BJ (cell line): ENCODE data around the gene NOTCH1. TPM values are rescaled to one million over a fixed set of nuclear protein-coding genes. Genes with fewer than 3 reads are reported as not detected.

ENCODE experiments used
- CTCF ChIA-PET: fragments of 350-600 bp; formaldehyde crosslinking; extraction: SDS; loops from one replicate; lab custom pipeline; 2021; ENCODE audit warnings: antibody characterized with exemption, inconsistent platforms; lab: Yijun Ruan, JAX
- POLR2A ChIA-PET: fragments of 300-600 bp; sonication (Branson Sonifier 250); formaldehyde crosslinking; extraction: SDS; loops from one replicate; lab custom pipeline; 2021; ENCODE audit warnings: antibody characterized with exemption; lab: Charles Lee
- DNase-seq: peaks from one replicate; pipeline ENCODE4 v3.0.0-alpha.2; 2011; ENCODE audit warnings: low read depth
- H3K27me3 ChIP-seq: 2 replicates; pipeline ENCODE4 v1.6.0; 2011; ENCODE audit warnings: low read length; ENCODE audit not compliant: control insufficient read depth, insufficient read depth
- H3K36me3 ChIP-seq: 2 replicates; pipeline ENCODE4 v1.5.1; 2011; ENCODE audit warnings: low read length; ENCODE audit not compliant: control insufficient read depth, insufficient read depth
- H3K4me3 ChIP-seq: 2 replicates; pipeline ENCODE4 v1.5.1; 2011; ENCODE audit warnings: low read depth, mild to moderate bottlenecking, control low read depth, low read length
- polyA plus RNA-seq: library from polyadenylated mRNA; depleted of rRNA; stranded (reverse); fragments of >200 nt; gene quantifications from 2 replicates; pipeline ENCODE4 v1.2.3, GENCODE V29; 2011
- TF ChIP-seq, protein P1 (sequence below): IDR thresholded peaks from 2 replicates; pipeline ENCODE4 v1.5.1; 2011; ENCODE audit warnings: low read depth, mild to moderate bottlenecking, control low read depth, inconsistent platforms, low read length, moderate library complexity; ENCODE audit not compliant: insufficient read depth

NOTCH1 gene
- polyA plus RNA-seq, 1 experiment, result 1.3 TPM

DNA sequence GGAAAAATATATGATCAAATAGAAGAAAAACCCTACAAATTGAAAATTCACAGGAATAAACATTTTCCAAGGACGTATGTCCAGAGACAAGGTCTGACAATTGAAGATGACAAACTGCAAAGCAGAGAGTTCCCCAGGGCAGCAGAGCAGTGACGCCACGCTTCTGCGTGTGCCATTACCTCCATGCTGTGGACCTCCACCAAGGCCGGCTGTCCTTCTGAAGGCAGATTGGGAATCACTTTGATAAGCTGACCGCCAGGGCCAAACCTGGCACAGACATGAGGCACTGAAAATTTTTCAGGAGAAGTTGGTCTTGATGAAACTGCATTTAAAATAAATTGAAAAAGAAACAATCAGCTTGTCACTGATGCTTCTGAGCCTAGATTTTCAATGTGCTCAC lies 81.6 kb downstream of the NOTCH1 start:
- ChIA-PET POLR2A (no interaction called here), CTCF (interaction anchor here (1.6 kb wide), 2 partner anchors 10 to 11 kb away, joined by 4 to 6 read pairs; no protein-coding TSS in a partner anchor)
- no peaks in the 10 kb centered on the region for H3K27me3 ChIP-seq
- no peak for DNase-seq
- TF ChIP-seq, protein P1, sequence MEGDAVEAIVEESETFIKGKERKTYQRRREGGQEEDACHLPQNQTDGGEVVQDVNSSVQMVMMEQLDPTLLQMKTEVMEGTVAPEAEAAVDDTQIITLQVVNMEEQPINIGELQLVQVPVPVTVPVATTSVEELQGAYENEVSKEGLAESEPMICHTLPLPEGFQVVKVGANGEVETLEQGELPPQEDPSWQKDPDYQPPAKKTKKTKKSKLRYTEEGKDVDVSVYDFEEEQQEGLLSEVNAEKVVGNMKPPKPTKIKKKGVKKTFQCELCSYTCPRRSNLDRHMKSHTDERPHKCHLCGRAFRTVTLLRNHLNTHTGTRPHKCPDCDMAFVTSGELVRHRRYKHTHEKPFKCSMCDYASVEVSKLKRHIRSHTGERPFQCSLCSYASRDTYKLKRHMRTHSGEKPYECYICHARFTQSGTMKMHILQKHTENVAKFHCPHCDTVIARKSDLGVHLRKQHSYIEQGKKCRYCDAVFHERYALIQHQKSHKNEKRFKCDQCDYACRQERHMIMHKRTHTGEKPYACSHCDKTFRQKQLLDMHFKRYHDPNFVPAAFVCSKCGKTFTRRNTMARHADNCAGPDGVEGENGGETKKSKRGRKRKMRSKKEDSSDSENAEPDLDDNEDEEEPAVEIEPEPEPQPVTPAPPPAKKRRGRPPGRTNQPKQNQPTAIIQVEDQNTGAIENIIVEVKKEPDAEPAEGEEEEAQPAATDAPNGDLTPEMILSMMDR, result no peak
- no peak overlapping the region for H3K4me3 ChIP-seq
- peaks cover 69% of the 10 kb centered on the region for H3K36me3 ChIP-seq

DNA sequence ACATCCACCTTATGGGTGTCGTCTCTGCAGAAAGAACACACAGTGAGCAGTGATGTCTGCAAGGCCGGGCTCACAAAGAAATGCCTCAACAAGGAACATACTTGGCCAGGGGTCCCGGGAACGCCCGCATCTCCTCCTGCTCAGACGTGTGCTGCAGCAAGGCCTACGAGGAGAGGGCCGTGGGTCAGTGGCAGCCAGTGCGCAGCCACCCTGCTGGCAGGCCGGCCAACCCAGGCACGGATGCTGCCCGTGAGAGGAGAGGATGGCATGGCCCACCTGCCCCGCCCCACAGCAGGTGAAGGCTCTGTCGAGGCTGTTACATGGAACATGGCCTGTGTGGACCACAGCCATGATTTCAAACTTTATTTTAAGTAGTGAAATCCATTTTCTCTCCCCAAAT lies 82.3 kb downstream of the NOTCH1 start:
- ChIA-PET POLR2A (no interaction called here), CTCF (no interaction called here)
- no peak for DNase-seq
- Histone ChIP-seq H3K36me3 (peaks cover 68% of the 10 kb centered on the region), H3K27me3 (no peaks in the 10 kb centered on the region), H3K4me3 (no peak overlapping the region)
- TF ChIP-seq, protein P1, result no peak

DNA sequence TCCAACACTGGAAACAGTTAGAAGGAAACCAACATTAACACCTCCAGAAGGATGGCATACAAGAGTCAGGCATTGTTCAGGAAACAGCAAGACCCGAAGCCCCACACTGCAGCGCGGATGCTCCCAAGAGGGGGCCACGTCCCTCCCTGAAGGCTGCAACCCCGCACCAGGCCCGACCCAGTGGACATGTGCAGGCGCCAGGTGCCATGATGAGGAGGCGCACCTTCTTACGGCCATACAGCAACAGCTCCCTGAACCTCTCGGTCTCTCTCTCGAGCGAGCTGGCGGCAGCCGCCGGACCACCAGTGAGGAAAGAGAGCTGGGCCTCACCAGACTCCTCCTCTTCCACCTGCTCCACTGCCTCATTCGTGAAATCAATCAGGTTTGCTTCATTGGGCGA lies 83.2 kb downstream of the NOTCH1 start:
- TF ChIP-seq, protein P1, result no peak
- Histone ChIP-seq H3K36me3 (peaks cover 65% of the 10 kb centered on the region), H3K4me3 (no peak overlapping the region), H3K27me3 (no peaks in the 10 kb centered on the region)
- CTCF ChIA-PET, result no interaction called here
- DNase-seq, result no peak
- POLR2A ChIA-PET, result no interaction called here

DNA sequence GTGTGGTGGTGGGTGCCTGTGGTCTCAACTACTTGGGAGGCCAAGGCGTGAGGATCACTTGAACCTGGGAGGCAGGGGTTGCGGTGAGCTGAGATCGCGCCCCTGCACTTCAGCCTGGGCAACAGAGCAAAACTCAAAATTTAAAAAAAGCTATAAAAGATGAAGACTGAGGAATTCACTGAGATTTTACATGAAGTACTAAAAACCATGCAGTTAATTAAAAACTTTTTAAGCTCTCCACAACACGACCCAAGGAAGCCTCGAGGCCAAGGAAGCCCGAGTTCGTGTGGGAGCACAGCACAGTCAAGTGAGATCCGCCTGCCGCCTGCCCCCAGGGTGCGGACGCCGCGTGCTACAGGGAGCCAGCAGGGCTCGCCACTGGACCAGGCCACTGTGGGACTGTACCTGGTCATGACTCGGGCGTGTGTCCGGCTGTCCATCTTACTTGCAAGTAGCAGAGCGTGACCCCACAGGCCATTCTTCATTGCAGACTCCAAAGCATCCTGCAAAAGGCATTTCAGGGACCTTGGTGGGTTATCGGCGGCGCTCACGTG lies 85.0 kb downstream of the NOTCH1 start:
- TF ChIP-seq, protein P1, result no peak
- ChIA-PET POLR2A (no interaction called here), CTCF (interaction anchor here (0.8 kb wide), 1 partner anchor 19 kb away, joined by 3 read pairs; no protein-coding TSS in a partner anchor)
- Histone ChIP-seq H3K36me3 (peaks cover 64% of the 10 kb centered on the region), H3K4me3 (no peak overlapping the region), H3K27me3 (no peaks in the 10 kb centered on the region)
- no peak for DNase-seq

DNA sequence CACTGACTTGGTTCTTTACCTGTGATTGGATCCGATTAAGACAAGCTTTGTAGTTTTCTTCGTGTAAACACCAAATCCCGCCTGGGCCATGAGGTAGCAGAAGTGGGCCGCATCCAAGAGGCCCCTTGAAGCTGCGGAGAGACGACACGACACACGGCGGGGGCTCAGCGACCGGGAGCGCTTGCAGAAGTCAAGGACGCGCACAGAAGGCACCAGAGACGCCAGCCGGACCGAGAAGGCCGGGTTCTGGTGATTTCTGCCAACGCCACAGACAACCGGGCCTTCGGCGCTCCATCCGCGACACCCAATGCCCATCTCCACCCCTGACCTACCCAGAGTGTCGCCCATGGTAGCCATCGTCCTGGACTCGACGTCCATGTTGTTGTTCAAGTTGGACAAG lies 86.4 kb downstream of the NOTCH1 start:
- Histone ChIP-seq H3K36me3 (peaks cover 67% of the 10 kb centered on the region), H3K27me3 (no peaks in the 10 kb centered on the region), H3K4me3 (no peak overlapping the region)
- CTCF ChIA-PET, result interaction anchor here (1.4 kb wide), 1 partner anchor 19 kb away, joined by 3 read pairs; no protein-coding TSS in a partner anchor
- TF ChIP-seq, protein P1, result no peak
- no peak for DNase-seq
- POLR2A ChIA-PET, result no interaction called here
